Loucy (cell line): ENCODE data around the gene FSTL1.

ENCODE experiments used
- H2AFZ ChIP-seq: fragments of 200-600 bp; sonication (generic); 2 replicates; pipeline ENCODE4 v1.6.0; 2016; ENCODE audit warnings: antibody characterized with exemption, mild to moderate bottlenecking, low read length, moderate library complexity
- H3F3A ChIP-seq: fragments of 200-600 bp; 2 replicates; pipeline ENCODE4 v1.6.0; 2016; ENCODE audit warnings: antibody characterized with exemption, low read depth, mild to moderate bottlenecking
- H3K27me3 ChIP-seq: fragments of 200-600 bp; sonication (generic); 2 replicates; pipeline ENCODE4 v1.6.1; 2014; ENCODE audit warnings: low read length, mild to moderate bottlenecking; ENCODE audit not compliant: insufficient read depth, poor library complexity, severe bottlenecking
- H3K36me3 ChIP-seq: fragments of 200-600 bp; sonication (generic); 2 replicates; pipeline ENCODE4 v1.6.1; 2016; ENCODE audit warnings: low read length; ENCODE audit not compliant: insufficient read depth
- H3K4me1 ChIP-seq: fragments of 200-600 bp; sonication (generic); 2 replicates; pipeline ENCODE4 v1.5.1; 2014; ENCODE audit warnings: low read length, mild to moderate bottlenecking; ENCODE audit not compliant: insufficient read depth, poor library complexity, severe bottlenecking
- H3K4me2 ChIP-seq: fragments of 200-600 bp; sonication (generic); 2 replicates; pipeline ENCODE4 v1.6.0; 2014; ENCODE audit warnings: antibody characterized with exemption, low read length, low read depth, mild to moderate bottlenecking; ENCODE audit not compliant: poor library complexity, severe bottlenecking
- H3K4me3 ChIP-seq: fragments of 200-600 bp; sonication (generic); 2 replicates; pipeline ENCODE4 v1.5.1; 2014; ENCODE audit warnings: low read length, mild to moderate bottlenecking, mixed read lengths; ENCODE audit not compliant: poor library complexity, severe bottlenecking
- H3K79me2 ChIP-seq: fragments of 200-600 bp; sonication (generic); 2 replicates; pipeline ENCODE4 v1.6.1; 2014; ENCODE audit warnings: low read length; ENCODE audit not compliant: insufficient read depth
- H3K9ac ChIP-seq: fragments of 200-600 bp; sonication (generic); 2 replicates; pipeline ENCODE4 v1.6.0; 2014; ENCODE audit warnings: mild to moderate bottlenecking, low read depth, low read length, moderate library complexity; ENCODE audit not compliant: poor library complexity, severe bottlenecking
- H3K9me2 ChIP-seq: fragments of 200-600 bp; sonication (generic); replicated peaks from 2 replicates; pipeline ENCODE4 v1.6.1; 2016; ENCODE audit warnings: low read depth, low read length, mixed read lengths
- H3K9me3 ChIP-seq: fragments of 200-600 bp; sonication (generic); 2 replicates; pipeline ENCODE4 v1.6.1; 2014; ENCODE audit warnings: mild to moderate bottlenecking, antibody characterized with exemption, low read length, low read depth; ENCODE audit not compliant: insufficient read depth
- H4K20me1 ChIP-seq: fragments of 200-600 bp; sonication (generic); 2 replicates; pipeline ENCODE4 v1.6.0; 2014; ENCODE audit warnings: antibody characterized with exemption, low read length, mild to moderate bottlenecking; ENCODE audit not compliant: insufficient read depth, poor library complexity, severe bottlenecking
- EZH2phosphoT487 ChIP-seq: fragments of 200-600 bp; IDR thresholded peaks from 2 replicates; pipeline ENCODE4 v1.6.1; 2018; ENCODE audit warnings: antibody characterized with exemption, mild to moderate bottlenecking, moderate library complexity, borderline replicate concordance
- TF ChIP-seq, protein P1 (sequence below): fragments of 200-600 bp; sonication (generic); conservative IDR thresholded peaks from 2 replicates; pipeline ENCODE4 v1.5.1; 2014; ENCODE audit warnings: mild to moderate bottlenecking, antibody characterized with exemption, low read length

FSTL1 gene

GRCh38 chr3:120497336-120497735, 46.5 kb upstream of the FSTL1 start:
- no peaks in the 10 kb centered on the region for H4K20me1 ChIP-seq
- H3K9me3 ChIP-seq, result no peaks in the 10 kb centered on the region; the same call in 1 of the 2 replicates
- H3F3A ChIP-seq, result no peaks in the 10 kb centered on the region
- H3K36me3 ChIP-seq, result no peaks in the 10 kb centered on the region
- H2AFZ ChIP-seq, result no peak overlapping the region
- no peaks in the 10 kb centered on the region for H3K4me1 ChIP-seq
- no peak overlapping the region for H3K4me3 ChIP-seq
- no peaks in the 10 kb centered on the region for H3K79me2 ChIP-seq
- H3K9ac ChIP-seq, result no peak overlapping the region
- H3K27me3 ChIP-seq, result no peaks in the 10 kb centered on the region
- no peak for TF ChIP-seq EZH2phosphoT487
- TF ChIP-seq, protein P1, sequence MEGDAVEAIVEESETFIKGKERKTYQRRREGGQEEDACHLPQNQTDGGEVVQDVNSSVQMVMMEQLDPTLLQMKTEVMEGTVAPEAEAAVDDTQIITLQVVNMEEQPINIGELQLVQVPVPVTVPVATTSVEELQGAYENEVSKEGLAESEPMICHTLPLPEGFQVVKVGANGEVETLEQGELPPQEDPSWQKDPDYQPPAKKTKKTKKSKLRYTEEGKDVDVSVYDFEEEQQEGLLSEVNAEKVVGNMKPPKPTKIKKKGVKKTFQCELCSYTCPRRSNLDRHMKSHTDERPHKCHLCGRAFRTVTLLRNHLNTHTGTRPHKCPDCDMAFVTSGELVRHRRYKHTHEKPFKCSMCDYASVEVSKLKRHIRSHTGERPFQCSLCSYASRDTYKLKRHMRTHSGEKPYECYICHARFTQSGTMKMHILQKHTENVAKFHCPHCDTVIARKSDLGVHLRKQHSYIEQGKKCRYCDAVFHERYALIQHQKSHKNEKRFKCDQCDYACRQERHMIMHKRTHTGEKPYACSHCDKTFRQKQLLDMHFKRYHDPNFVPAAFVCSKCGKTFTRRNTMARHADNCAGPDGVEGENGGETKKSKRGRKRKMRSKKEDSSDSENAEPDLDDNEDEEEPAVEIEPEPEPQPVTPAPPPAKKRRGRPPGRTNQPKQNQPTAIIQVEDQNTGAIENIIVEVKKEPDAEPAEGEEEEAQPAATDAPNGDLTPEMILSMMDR, result no peak
- no peaks in the 10 kb centered on the region for H3K9me2 ChIP-seq
- no peak overlapping the region for H3K4me2 ChIP-seq

GRCh38 chr3:120496278-120497002, 45.6 kb upstream of the FSTL1 start:
- H2AFZ ChIP-seq, result no peak overlapping the region
- no peak overlapping the region for H3K4me2 ChIP-seq
- no peaks in the 10 kb centered on the region for H3K79me2 ChIP-seq
- H3K36me3 ChIP-seq, result no peaks in the 10 kb centered on the region
- H3K4me1 ChIP-seq, result no peaks in the 10 kb centered on the region
- H3F3A ChIP-seq, result no peaks in the 10 kb centered on the region
- TF ChIP-seq, protein P1, result no peak
- no peak for TF ChIP-seq EZH2phosphoT487
- no peaks in the 10 kb centered on the region for H3K9me2 ChIP-seq
- no peak overlapping the region for H3K4me3 ChIP-seq
- H3K27me3 ChIP-seq, result no peaks in the 10 kb centered on the region
- H3K9me3 ChIP-seq, result no peaks in the 10 kb centered on the region; the same call in 1 of the 2 replicates
- H3K9ac ChIP-seq, result no peak overlapping the region
- no peaks in the 10 kb centered on the region for H4K20me1 ChIP-seq

- no peaks in the 10 kb centered on the region for H3K36me3 ChIP-seq
- H2AFZ ChIP-seq, result no peak overlapping the region
- H3K4me3 ChIP-seq, result no peak overlapping the region
- H3K79me2 ChIP-seq, result no peaks in the 10 kb centered on the region
- H3K4me2 ChIP-seq, result no peak overlapping the region
- no peaks in the 10 kb centered on the region for H3F3A ChIP-seq
- H4K20me1 ChIP-seq, result no peaks in the 10 kb centered on the region
- no peak for TF ChIP-seq EZH2phosphoT487
- TF ChIP-seq, protein P1, result no peak
- no peaks in the 10 kb centered on the region for H3K27me3 ChIP-seq
- no peaks in the 10 kb centered on the region for H3K9me2 ChIP-seq
- H3K4me1 ChIP-seq, result no peaks in the 10 kb centered on the region
- H3K9me3 ChIP-seq, result no peaks in the 10 kb centered on the region; the same call in 1 of the 2 replicates
- no peak overlapping the region for H3K9ac ChIP-seq
These were observed 45.0 kb upstream of the FSTL1 start for GRCh38 chr3:120495809-120496208.
